GM12865 (cell line): ENCODE data around the gene KCNQ2.

Experiments
- DNase-seq: peaks from one replicate; pipeline ENCODE4 v3.0.0; 2010; ENCODE audit warnings: low read depth
- H3K4me3 ChIP-seq: 2 replicates; pipeline ENCODE4 v1.5.1; 2011; ENCODE audit warnings: mild to moderate bottlenecking, low read depth, low read length, control low read depth
- CTCF ChIP-seq: IDR thresholded peaks from 2 replicates; pipeline ENCODE4 v1.5.1; 2011; ENCODE audit warnings: low read length, control low read depth, low read depth, inconsistent platforms; ENCODE audit not compliant: insufficient read depth; ENCODE audit errors: missing control alignments

Gene KCNQ2

GRCh38 chr20:63351811-63352591 lies 120.5 kb downstream of the KCNQ2 start:
- no peak for DNase-seq
- no peak for TF ChIP-seq CTCF
- no peak overlapping the region for H3K4me3 ChIP-seq

- no peak for TF ChIP-seq CTCF
- H3K4me3 ChIP-seq: no peak overlapping the region
Observed at GRCh38 chr20:63351326-63351700, 121.1 kb downstream of the KCNQ2 start.

GRCh38 chr20:63350597-63351325 lies 121.7 kb downstream of the KCNQ2 start:
- no peak for TF ChIP-seq CTCF
- no peak for DNase-seq
- no peak overlapping the region for H3K4me3 ChIP-seq

More at GRCh38 chr20:63351326-63351700, 121.1 kb downstream of the KCNQ2 start:
- DNase-seq: no peak
